Progenitor cell of endocrine pancreas (in vitro differentiated cells): Measurements from ENCODE around the gene EHBP1L1. TPM values are rescaled to one million over a fixed set of nuclear protein-coding genes. Genes with fewer than 3 reads are reported as not detected.

Experiments
- DNase-seq: peaks from one replicate; pipeline ENCODE4 v3.0.0; 2021; ENCODE audit warnings: low spot score; ENCODE audit not compliant: unreplicated experiment
- H3K27ac Mint-ChIP-seq: 2 replicates; pipeline ENCODE4 v1.8.0; 2021; ENCODE audit warnings: mild to moderate bottlenecking, moderate library complexity, mixed read lengths
- H3K27me3 Mint-ChIP-seq: 2 replicates; pipeline ENCODE4 v1.8.0; 2021; ENCODE audit warnings: mixed read lengths
- H3K36me3 Mint-ChIP-seq: 2 replicates; pipeline ENCODE4 v1.8.0; 2022; ENCODE audit warnings: mixed read lengths; ENCODE audit not compliant: insufficient read depth
- H3K4me1 Mint-ChIP-seq: 2 replicates; pipeline ENCODE4 v1.8.0; 2021; ENCODE audit warnings: low read depth, mixed read lengths
- H3K4me3 Mint-ChIP-seq: 2 replicates; pipeline ENCODE4 v1.8.0; 2021; ENCODE audit warnings: low read depth, mild to moderate bottlenecking, moderate library complexity, mixed read lengths
- H3K9me3 Mint-ChIP-seq: 2 replicates; pipeline ENCODE4 v1.8.0; 2021; ENCODE audit warnings: low read depth, mixed read lengths
- CTCF ChIP-seq: fragments of 200-600 bp; sonication (generic); IDR thresholded peaks from one replicate; pipeline ENCODE4 v1.5.0; 2021; ENCODE audit warnings: antibody characterized with exemption, mild to moderate bottlenecking; ENCODE audit not compliant: unreplicated experiment
- total RNA-seq: library from RNA; stranded (reverse); gene quantifications from 2 replicates; pipeline ENCODE4 v1.2.1, GENCODE V29; 2021

EHBP1L1 gene
- total RNA-seq, 1 donor from 2014 or later = 13.0 TPM

- no peak for TF ChIP-seq CTCF
- no peak for DNase-seq
- peaks cover 2% of the 10 kb centered on the region for H3K36me3 Mint-ChIP-seq
- no peak within 1 kb of the TSS for H3K27ac Mint-ChIP-seq
- H3K4me3 Mint-ChIP-seq = no peak within 1 kb of the TSS
- H3K9me3 Mint-ChIP-seq = no peaks in the 10 kb centered on the region
- no peaks in the 10 kb centered on the region for H3K4me1 Mint-ChIP-seq
- peaks cover 31% of the 10 kb centered on the region for H3K27me3 Mint-ChIP-seq
Measured at GRCh38 chr11:65595543-65596281, 19.9 kb downstream of the EHBP1L1 start, which contains the start of gene KCNK7. Gene KCNK7 (minus strand): TSS chr11:65595800. CDS start chr11:65595772, 28 bp downstream.

- Mint-ChIP-seq H3K4me3 (no peak overlapping the region), H3K9me3 (no peaks in the 10 kb centered on the region), H3K36me3 (peaks cover 2% of the 10 kb centered on the region), H3K4me1 (no peaks in the 10 kb centered on the region), H3K27ac (no peak overlapping the region), H3K27me3 (peaks cover 25% of the 10 kb centered on the region)
- DNase-seq = no peak
- no peak for TF ChIP-seq CTCF
Measured at GRCh38 chr11:65596520-65596919, 20.7 kb downstream of the EHBP1L1 start.

GRCh38 chr11:65598258-65598699 is 22.4 kb downstream of the EHBP1L1 start:
- peaks cover 13% of the 10 kb centered on the region for H3K27me3 Mint-ChIP-seq
- H3K4me1 Mint-ChIP-seq = no peaks in the 10 kb centered on the region
- DNase-seq = no peak
- peaks cover 3% of the 10 kb centered on the region for H3K36me3 Mint-ChIP-seq
- TF ChIP-seq CTCF = no peak
- H3K4me3 Mint-ChIP-seq = no peak overlapping the region
- H3K9me3 Mint-ChIP-seq = no peaks in the 10 kb centered on the region
- H3K27ac Mint-ChIP-seq = no peak overlapping the region

GRCh38 chr11:65599216-65599954 is 23.5 kb downstream of the EHBP1L1 start:
- DNase-seq = no peak
- H3K9me3 Mint-ChIP-seq = no peaks in the 10 kb centered on the region
- H3K36me3 Mint-ChIP-seq = peaks cover 8% of the 10 kb centered on the region
- H3K4me1 Mint-ChIP-seq = no peaks in the 10 kb centered on the region
- H3K27ac Mint-ChIP-seq = no peak overlapping the region
- no peak overlapping the region for H3K4me3 Mint-ChIP-seq
- H3K27me3 Mint-ChIP-seq = peaks cover 4% of the 10 kb centered on the region
- no peak for TF ChIP-seq CTCF

GRCh38 chr11:65599955-65600246 is 24.0 kb downstream of the EHBP1L1 start:
- Mint-ChIP-seq H3K36me3 (peaks cover 9% of the 10 kb centered on the region), H3K27ac (no peak overlapping the region), H3K9me3 (no peaks in the 10 kb centered on the region), H3K4me3 (no peak overlapping the region), H3K4me1 (no peaks in the 10 kb centered on the region), H3K27me3 (peaks cover 3% of the 10 kb centered on the region)
- TF ChIP-seq CTCF = no peak
- DNase-seq = no peak
